ENCODE results near the gene DGKI. TPM values are rescaled to one million over a fixed set of nuclear protein-coding genes. Genes with fewer than 3 reads are reported as not detected.

The DGKI gene
- total RNA-seq, 1 experiment from 2014 or later = 0.39 TPM

GRCh38 chr7:137597856-137598255 lies 248.9 kb downstream of the DGKI start:
- Histone ChIP-seq H3K27me3 (replicated peaks; ENCODE audit: insufficient read depth, low read depth, low read length, poor library complexity) (no peaks in the 10 kb centered on the region), H3K27ac (ENCODE audit: low read depth, low read length, poor library complexity, severe bottlenecking) (no peak overlapping the region), H3K36me3 (ENCODE audit: insufficient read depth, low read length, poor library complexity, severe bottlenecking) (no peaks in the 10 kb centered on the region), H3K4me3 (ENCODE audit: low read depth, low read length, poor library complexity, severe bottlenecking) (no peak overlapping the region), H3K9me3 (ENCODE audit: low read depth, low read length, poor library complexity, severe bottlenecking) (no peaks in the 10 kb centered on the region), H3K4me1 (ENCODE audit: insufficient read depth, low read length, poor library complexity, severe bottlenecking) (no peaks in the 10 kb centered on the region)
- TF ChIP-seq EZH2 (IDR thresholded peaks at IDR 0.05; ENCODE audit: borderline replicate concordance, low read depth, low read length, poor library complexity, severe bottlenecking) = no peak
- TF ChIP-seq, protein P1, sequence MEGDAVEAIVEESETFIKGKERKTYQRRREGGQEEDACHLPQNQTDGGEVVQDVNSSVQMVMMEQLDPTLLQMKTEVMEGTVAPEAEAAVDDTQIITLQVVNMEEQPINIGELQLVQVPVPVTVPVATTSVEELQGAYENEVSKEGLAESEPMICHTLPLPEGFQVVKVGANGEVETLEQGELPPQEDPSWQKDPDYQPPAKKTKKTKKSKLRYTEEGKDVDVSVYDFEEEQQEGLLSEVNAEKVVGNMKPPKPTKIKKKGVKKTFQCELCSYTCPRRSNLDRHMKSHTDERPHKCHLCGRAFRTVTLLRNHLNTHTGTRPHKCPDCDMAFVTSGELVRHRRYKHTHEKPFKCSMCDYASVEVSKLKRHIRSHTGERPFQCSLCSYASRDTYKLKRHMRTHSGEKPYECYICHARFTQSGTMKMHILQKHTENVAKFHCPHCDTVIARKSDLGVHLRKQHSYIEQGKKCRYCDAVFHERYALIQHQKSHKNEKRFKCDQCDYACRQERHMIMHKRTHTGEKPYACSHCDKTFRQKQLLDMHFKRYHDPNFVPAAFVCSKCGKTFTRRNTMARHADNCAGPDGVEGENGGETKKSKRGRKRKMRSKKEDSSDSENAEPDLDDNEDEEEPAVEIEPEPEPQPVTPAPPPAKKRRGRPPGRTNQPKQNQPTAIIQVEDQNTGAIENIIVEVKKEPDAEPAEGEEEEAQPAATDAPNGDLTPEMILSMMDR (conservative IDR thresholded peaks at IDR 0.05; ENCODE audit: low read depth, low read length) = no peak
- CTCF ChIA-PET = no interaction called here
- DNase-seq (ENCODE audit: low spot score) = no peak
- BruUV-seq (replicated peaks) = no TSS peak
- intact Hi-C loops (cut with micrococcal nuclease; ENCODE audit: unreplicated experiment) = loop anchor here (10.0 kb wide), 1 partner anchor 723 kb away; no protein-coding TSS in a partner anchor
- POLR2A ChIA-PET (ENCODE audit: low non-redundant PET) = no interaction called here

DNA sequence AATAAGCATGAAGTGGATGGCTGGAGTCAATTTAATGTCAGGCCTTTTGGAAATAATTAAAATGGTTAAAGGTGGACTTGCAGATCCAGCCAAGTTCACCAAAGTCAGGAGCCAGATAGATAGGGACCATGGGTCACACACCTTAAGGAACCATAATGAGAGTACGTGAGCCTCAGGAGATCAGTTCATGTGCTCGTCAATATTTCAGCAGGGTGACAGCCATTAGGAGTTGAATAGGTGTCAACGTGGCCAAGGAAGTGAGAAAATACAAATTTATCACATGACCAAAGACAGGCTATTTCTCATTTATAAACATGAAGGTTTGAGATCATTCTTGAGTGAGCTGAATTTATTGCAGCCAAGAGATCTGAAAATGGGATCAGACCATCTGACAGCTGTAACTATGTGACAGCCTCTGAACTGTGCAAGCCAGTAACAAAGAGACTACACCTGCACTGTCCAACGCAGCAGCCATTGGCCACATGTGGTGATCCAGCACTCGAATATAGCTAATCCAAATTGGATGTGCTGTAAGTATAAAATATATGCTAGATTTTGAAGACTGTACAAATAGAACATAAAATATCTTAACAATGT lies 253.6 kb downstream of the DGKI start:
- POLR2A ChIA-PET (ENCODE audit: low non-redundant PET) = no interaction called here
- Histone ChIP-seq H3K9me3 (ENCODE audit: low read depth, low read length, poor library complexity, severe bottlenecking) (no peaks in the 10 kb centered on the region), H3K4me1 (ENCODE audit: insufficient read depth, low read length, poor library complexity, severe bottlenecking) (peaks cover 10% of the 10 kb centered on the region), H3K4me3 (ENCODE audit: low read depth, low read length, poor library complexity, severe bottlenecking) (no peak overlapping the region), H3K27ac (ENCODE audit: low read depth, low read length, poor library complexity, severe bottlenecking) (no peak overlapping the region), H3K36me3 (ENCODE audit: insufficient read depth, low read length, poor library complexity, severe bottlenecking) (no peaks in the 10 kb centered on the region), H3K27me3 (replicated peaks; ENCODE audit: insufficient read depth, low read depth, low read length, poor library complexity) (no peaks in the 10 kb centered on the region)
- CTCF ChIA-PET = interaction anchor here (1.0 kb wide), 1 partner anchor 14 kb away, joined by 3 read pairs; no protein-coding TSS in a partner anchor
- no peak for DNase-seq (ENCODE audit: low spot score)
- TF ChIP-seq, protein P1 (conservative IDR thresholded peaks at IDR 0.05; ENCODE audit: low read depth, low read length) = no peak
- no peak for TF ChIP-seq EZH2 (IDR thresholded peaks at IDR 0.05; ENCODE audit: borderline replicate concordance, low read depth, low read length, poor library complexity, severe bottlenecking)
- no TSS peak for BruUV-seq (replicated peaks)
- intact Hi-C loops (cut with micrococcal nuclease; ENCODE audit: unreplicated experiment) = loop anchor here (2.0 to 10.0 kb wide), 4 partner anchors 424 to 1791 kb away; no protein-coding TSS in a partner anchor

DNA sequence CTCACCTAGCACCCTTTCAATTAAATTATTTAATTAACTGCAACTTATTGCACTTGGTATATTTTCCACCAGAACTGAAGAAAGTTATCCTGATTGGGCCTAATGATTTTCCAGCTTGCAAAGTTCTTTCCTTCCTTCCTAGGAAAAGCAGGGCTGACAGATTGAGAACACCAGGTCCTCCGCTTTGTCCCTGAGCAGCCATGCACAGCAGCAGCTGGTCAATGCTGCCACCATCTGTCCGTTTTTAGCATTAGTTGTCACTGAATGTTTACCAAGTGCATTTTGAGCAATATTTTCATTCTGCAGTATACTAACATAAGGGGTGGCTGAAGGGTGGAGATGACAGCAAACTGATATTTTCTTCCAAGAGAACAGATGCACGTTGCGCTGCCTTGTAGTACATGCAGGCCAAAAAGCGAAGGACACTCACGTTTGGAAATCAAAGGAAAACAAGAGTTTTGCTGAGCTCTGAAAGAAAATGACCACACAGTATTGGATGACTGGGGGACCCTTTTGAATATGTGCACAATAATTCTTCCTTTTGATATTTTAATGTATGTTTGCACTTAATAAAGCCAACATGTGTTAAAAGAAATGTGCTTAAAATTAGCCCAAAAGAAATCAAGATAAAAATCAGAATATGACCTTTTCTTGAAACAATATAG lies 254.4 kb downstream of the DGKI start:
- ChIA-PET POLR2A (ENCODE audit: low non-redundant PET) (no interaction called here), CTCF (interaction anchor here (0.6 to 1.4 kb wide), 3 partner anchors 111 to 1922 kb away, joined by 3 to 6 read pairs (median 3); no protein-coding TSS in a partner anchor)
- DNase-seq (ENCODE audit: low spot score) = peak; percentile 82
- no peaks in the 10 kb centered on the region for H3K27me3 ChIP-seq (replicated peaks; ENCODE audit: insufficient read depth, low read depth, low read length, poor library complexity)
- intact Hi-C loops (cut with micrococcal nuclease; ENCODE audit: unreplicated experiment) = loop anchor here (2.0 to 10.0 kb wide), 4 partner anchors 424 to 1790 kb away; no protein-coding TSS in a partner anchor
- no peaks in the 10 kb centered on the region for H3K36me3 ChIP-seq (ENCODE audit: insufficient read depth, low read length, poor library complexity, severe bottlenecking)
- BruUV-seq (replicated peaks) = no TSS peak
- H3K4me3 ChIP-seq (ENCODE audit: low read depth, low read length, poor library complexity, severe bottlenecking) = no peak overlapping the region
- peak overlapping the region; percentile 58 for H3K27ac ChIP-seq (ENCODE audit: low read depth, low read length, poor library complexity, severe bottlenecking)
- H3K9me3 ChIP-seq (ENCODE audit: low read depth, low read length, poor library complexity, severe bottlenecking) = no peaks in the 10 kb centered on the region
- peaks cover 10% of the 10 kb centered on the region for H3K4me1 ChIP-seq (ENCODE audit: insufficient read depth, low read length, poor library complexity, severe bottlenecking)
- TF ChIP-seq, protein P1 (conservative IDR thresholded peaks at IDR 0.05; ENCODE audit: low read depth, low read length) = peak; percentile 88
- no peak for TF ChIP-seq EZH2 (IDR thresholded peaks at IDR 0.05; ENCODE audit: borderline replicate concordance, low read depth, low read length, poor library complexity, severe bottlenecking)
